NCI-H2196 treated with DMSO at 0.1 percent for 48 hours (cell line): ENCODE results near the gene AQP12B.
"Not testable (repeated sequence)": the region's sequence is repeated elsewhere in the genome, so short reads cannot be mapped to it uniquely, and the experiment has no call there.

Source experiments
- DNase-seq: peaks from one replicate; lab custom pipeline; 2025; ENCODE audit not compliant: unreplicated experiment; lab: John Stamatoyannopoulos, UW

Gene AQP12B

DNA sequence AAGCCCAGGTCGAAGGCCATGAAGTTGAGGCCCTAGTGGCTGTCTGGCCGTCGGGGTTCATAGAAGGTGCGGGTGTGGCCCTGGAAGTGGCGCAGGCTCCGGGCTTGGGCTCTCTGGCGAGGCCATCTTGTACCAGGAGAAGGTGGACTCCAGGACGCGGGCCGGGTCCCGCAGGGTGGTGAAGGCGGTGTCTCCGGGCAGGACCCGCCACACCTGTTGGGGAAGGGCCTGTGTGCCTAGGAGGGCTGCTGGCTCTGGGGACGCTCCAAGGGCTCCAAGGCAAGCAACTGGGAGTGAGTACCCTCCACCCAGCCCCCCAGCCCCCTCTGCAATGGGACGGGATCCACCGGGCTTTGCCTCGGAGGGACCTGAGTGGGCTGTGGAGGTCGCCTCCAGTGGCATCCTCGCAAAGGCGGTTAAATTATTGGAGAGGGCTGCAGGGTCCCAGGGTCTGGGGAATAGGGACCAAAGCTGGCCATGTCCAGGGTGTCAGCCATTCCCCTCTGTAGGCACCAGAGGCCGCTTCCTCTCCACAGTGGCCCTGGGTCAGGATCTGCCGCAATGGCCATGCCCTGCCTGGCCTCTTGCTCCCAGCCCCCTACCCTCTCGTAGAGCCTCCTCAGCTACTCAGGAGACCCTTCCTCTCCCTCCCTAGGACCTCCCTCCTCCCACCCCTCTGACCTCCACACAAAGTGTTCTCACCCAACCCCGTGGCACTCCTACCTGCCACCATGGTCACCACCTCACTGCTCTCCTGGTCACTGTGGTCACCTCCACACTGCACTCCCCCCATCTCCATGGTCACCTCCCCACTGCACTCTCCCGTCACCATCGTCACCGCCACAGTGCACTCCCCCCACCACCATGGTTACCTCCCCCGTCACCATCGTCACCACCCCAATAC, 19.3 kb upstream of the AQP12B start:
- no peak for DNase-seq

- no peak for DNase-seq
Observed at GRCh38 chr2:240701091-240701735, 18.5 kb upstream of the AQP12B start.

GRCh38 chr2:240700616-240701015, 17.9 kb upstream of the AQP12B start:
- DNase-seq = not testable (repeated sequence)

- not testable (repeated sequence) for DNase-seq
Observed at GRCh38 chr2:240699835-240700234, 17.1 kb upstream of the AQP12B start.

DNA sequence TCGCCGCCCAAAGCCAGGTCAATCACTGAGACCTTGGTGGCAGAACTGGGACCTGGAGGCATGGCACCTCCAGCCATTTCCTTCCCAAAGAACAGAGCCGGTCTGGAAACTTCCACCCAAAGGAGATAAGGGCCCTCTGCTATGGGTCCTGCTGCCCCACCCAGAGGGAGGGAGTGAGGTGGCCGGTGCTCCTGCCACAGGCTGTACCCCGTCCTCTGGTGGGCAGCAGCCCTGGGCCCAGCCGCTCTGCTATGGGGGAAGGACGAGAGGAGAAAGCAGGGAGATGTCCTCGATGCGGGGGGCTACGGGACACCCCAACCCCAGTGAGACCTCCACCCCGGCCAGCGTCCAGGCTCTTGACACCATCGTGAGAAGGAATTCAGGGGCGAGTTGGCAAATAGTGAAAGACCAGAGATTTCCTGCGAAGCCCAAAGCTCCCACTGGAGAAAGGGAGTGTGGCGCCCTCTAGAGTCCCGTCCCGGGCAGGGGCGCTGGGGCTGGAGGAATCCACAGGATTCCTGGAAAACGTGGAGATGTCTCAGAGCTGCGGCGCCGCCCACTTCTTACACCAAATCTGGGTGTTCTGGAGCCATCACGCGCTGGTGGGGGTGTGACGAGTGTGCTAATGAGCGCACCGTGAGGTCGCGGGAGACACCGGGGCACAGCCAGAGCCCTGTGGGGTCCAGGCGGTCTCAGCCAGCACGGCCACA, 16.3 kb upstream of the AQP12B start:
- DNase-seq = not testable (repeated sequence)

GRCh38 chr2:240696469-240696868, 13.8 kb upstream of the AQP12B start:
- DNase-seq = not testable (repeated sequence)

- not testable (repeated sequence) for DNase-seq
Observed at GRCh38 chr2:240695593-240695992, 12.9 kb upstream of the AQP12B start.

- DNase-seq = not testable (repeated sequence)
Observed at GRCh38 chr2:240694304-240694703, 11.6 kb upstream of the AQP12B start.

DNA sequence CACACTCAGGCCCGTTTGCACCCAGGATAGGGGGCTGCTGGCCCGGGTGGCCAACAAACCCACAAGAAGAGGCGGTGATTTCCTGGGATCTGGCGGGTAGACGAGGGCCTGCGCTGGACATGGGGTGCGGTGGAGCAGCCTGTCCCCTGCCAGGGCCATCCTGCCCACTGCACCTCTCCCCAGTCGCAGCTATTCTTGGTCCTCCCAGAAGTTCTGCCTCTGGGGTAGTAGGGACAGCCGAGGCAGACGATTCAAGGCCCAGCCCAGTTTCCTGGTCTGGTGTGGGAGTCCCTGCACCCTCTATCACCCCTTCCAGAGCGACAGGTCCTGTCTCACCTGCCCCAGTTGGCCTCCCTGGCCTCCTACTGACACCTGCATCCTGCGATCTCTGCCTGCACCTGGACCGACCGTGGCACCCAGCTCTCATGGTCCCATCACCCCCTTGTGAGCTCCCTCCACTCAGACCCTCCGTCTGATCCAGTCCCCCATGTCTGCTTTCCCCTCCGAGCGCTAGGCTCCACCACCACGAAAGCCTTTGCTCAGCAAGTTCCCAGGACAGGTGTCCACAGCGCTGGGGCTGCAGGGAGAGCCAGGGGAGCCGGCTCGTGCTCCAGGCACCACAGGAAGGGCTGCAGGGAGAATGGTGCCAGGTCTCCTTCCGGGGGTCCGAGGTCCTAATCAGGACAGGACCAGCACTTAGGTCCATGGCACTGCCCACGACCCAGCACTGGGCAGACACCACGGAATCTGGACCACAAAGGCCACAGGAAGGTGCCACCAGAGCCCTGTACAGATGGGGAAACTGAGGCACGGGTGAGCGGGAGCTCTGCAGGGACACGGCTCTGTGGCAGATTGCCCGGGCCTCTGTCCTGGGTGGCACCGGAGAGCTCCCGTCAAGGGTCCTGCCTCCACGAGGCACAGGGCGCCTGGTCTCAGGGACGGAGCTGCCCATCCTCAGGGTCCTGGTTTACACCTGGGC, 10.2 kb upstream of the AQP12B start:
- not testable (repeated sequence) for DNase-seq

DNA sequence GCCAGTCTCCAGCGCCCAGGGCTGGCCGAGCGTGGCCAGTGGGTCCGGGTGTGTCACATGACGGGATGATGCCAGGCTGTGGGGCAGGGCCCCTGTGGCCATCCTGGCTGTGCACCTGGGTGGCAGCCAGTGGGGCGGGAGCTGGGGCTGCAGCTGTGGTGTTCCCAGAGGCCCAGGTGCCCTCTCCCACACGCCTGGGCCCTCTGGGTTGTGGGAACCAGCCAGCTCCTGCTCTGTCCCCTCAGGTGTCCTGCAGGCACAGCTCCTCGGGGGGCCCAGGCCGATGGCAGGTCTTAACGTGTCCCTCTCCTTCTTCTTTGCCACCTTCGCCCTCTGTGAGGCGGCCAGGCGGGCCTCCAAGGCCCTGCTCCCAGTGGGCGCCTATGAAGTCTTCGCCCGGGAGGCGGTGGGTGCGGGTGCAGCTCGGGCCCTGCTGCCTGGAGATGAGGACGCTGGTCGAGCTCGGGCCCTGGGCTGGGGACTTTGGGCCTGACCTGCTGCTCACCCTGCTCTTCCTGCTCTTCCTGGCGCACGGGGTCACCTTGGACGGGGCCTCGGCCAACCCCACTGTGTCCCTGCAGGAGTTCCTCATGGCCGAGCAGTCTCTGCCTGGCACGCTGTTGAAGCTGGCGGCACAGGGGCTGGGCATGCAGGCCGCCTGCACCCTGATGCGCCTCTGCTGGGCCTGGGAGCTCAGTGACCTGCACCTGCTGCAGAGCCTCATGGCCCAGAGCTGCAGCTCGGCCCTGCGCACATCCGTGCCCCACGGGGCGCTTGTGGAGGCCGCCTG, 9.1 kb upstream of the AQP12B start, which contains the start of gene AQP12A:
AQP12A (plus strand) TSS at position 236 of the 790 bp plus-strand sequence; CDS start at position 284, 48 bp downstream.
- DNase-seq = not testable (repeated sequence)

DNA sequence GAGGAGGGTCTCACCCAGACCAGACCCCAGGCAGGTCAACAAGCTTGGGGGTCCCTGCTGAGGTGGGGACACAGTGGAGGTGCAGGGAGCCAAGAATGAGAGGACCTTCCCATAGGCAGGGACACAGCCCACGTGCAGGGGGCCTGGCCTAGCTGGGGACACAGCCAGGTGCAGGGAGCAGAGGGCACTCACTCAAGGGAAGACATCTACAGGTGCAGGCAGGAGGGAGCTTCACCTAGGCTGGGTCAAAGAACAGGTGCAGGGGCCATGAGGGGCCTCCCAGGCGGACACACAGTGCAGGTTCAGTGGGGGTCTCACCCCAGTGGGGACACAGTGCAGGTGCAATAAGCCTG, 8.4 kb upstream of the AQP12B start:
- not testable (repeated sequence) for DNase-seq

DNA sequence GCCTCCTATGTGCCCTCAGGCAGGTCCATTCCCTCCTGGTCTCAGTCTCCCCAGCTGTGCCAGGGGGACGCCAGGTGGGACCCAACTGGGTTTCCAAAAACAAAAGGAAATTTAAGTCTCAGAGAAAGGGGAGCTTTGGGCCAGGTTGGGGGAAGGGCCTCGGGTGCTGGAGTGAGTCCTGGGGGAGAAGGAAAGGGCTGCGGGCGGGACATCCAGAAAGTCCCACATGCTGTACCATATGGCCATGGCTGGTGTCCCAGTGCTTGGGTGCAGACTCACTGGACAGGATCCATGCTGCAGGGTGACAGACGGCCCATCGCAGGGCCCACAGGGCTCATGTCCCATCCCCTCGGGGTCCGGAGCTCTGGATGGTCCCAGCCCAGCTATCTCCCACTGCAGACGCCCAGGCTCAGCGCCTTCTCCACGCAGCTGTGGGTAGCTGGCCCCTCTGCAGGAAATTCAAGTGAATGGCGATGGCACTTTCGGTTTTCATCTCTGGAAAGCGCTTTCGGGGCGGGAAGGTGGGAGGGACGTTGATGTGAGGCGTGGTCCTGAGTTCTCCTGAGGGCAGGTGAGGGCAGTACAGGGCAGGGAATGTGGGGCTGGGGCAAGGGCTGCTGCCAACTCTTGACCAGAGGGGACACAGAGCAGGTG, 7.9 kb upstream of the AQP12B start:
- DNase-seq = not testable (repeated sequence)

GRCh38 chr2:240689975-240690374, 7.3 kb upstream of the AQP12B start:
- DNase-seq = no peak

- DNase-seq = no peak
Observed at GRCh38 chr2:240688553-240688919, 5.9 kb upstream of the AQP12B start.

GRCh38 chr2:240687741-240688552, 5.3 kb upstream of the AQP12B start:
- no peak for DNase-seq

GRCh38 chr2:240687045-240687740, 4.5 kb upstream of the AQP12B start:
- DNase-seq = no peak

- DNase-seq = no peak
Observed at GRCh38 chr2:240686460-240686859, 3.8 kb upstream of the AQP12B start.
